T47D (cell line): Measurements from ENCODE around the gene SVOP.

Experiments
- DNase-seq, 2 experiments: peaks; one replicate each; pipeline versions ENCODE4 v3.0.0 to v3.0.0-alpha.2; 2011 to 2012; ENCODE audit warnings: low read depth in 1 of 2, low spot score in 1 of 2
- JUND ChIP-seq: IDR thresholded peaks from 2 replicates; pipeline ENCODE4 v1.6.1; 2012; ENCODE audit warnings: low read depth
- in situ Hi-C: cut with HindIII; loops from 2 replicates; pipeline ENCODE4 v1.10.0; 2016; ENCODE audit warnings: low sequenced_read_pairs, low pct_unique_long_range_greater_than_20kb

The SVOP gene

GRCh38 chr12:108982621-108983219 is 38.1 kb downstream of the SVOP start:
- no peak for DNase-seq
- TF ChIP-seq JUND, result no peak
- in situ Hi-C loops, result no loop called here

- DNase-seq, result no peak
- in situ Hi-C loops, result no loop called here
- no peak for TF ChIP-seq JUND
These were observed 39.0 kb downstream of the SVOP start for GRCh38 chr12:108981835-108982234.

- no peak for TF ChIP-seq JUND
- in situ Hi-C loops, result no loop called here
- DNase-seq, result no peak
These were observed 39.8 kb downstream of the SVOP start for GRCh38 chr12:108980831-108981618.

GRCh38 chr12:108977360-108977759 is 43.5 kb downstream of the SVOP start:
- in situ Hi-C loops, result no loop called here
- TF ChIP-seq JUND, result no peak
- no peak for DNase-seq

- no peak for DNase-seq
- in situ Hi-C loops, result no loop called here
- TF ChIP-seq JUND, result no peak
These were observed 45.8 kb downstream of the SVOP start for GRCh38 chr12:108975024-108975593.

- DNase-seq, result peak in 1 of 2 experiments; percentile 41
- no peak for TF ChIP-seq JUND
- in situ Hi-C loops, result no loop called here
These were observed 47.2 kb downstream of the SVOP start for GRCh38 chr12:108973629-108974152.

- no peak for TF ChIP-seq JUND
- DNase-seq, result peak in 1 of 2 experiments; percentile 29
- in situ Hi-C loops, result no loop called here
These were observed 48.5 kb downstream of the SVOP start for GRCh38 chr12:108972358-108972757.

GRCh38 chr12:108969622-108970021 is 51.2 kb downstream of the SVOP start:
- in situ Hi-C loops, result no loop called here

GRCh38 chr12:108967869-108968540 is 52.9 kb downstream of the SVOP start:
- DNase-seq, result peak in 1 of 2 experiments; percentile 57
- TF ChIP-seq JUND, result no peak
- in situ Hi-C loops, result no loop called here

More at GRCh38 chr12:108969622-108970021, 51.2 kb downstream of the SVOP start:
- no peak for TF ChIP-seq JUND
- no peak for DNase-seq

GRCh38 chr12:108966378-108967151 is 54.3 kb downstream of the SVOP start:
- in situ Hi-C loops, result no loop called here
- no peak for DNase-seq
- no peak for TF ChIP-seq JUND

GRCh38 chr12:108965886-108966285 is 55.0 kb downstream of the SVOP start:
- TF ChIP-seq JUND, result no peak
- in situ Hi-C loops, result no loop called here
- DNase-seq, result no peak
